GM12864 (cell line): ENCODE data around the gene SEMA6C.

Experiments
- DNase-seq: peaks from one replicate; pipeline ENCODE4 v3.0.0-alpha.2; 2011; ENCODE audit warnings: low read depth
- H3K4me3 ChIP-seq: 2 replicates; pipeline ENCODE4 v1.5.1; 2011; ENCODE audit warnings: mild to moderate bottlenecking, low read depth, low read length, control low read depth
- TF ChIP-seq, protein P1 (sequence below): IDR thresholded peaks from 2 replicates; pipeline ENCODE4 v1.5.1; 2011; ENCODE audit warnings: low read depth, mild to moderate bottlenecking, moderate library complexity, low read length, control low read depth, inconsistent platforms; ENCODE audit errors: missing control alignments

Gene SEMA6C

GRCh38 chr1:151187205-151187604 lies 40.8 kb upstream of the SEMA6C start:
- TF ChIP-seq, protein P1, sequence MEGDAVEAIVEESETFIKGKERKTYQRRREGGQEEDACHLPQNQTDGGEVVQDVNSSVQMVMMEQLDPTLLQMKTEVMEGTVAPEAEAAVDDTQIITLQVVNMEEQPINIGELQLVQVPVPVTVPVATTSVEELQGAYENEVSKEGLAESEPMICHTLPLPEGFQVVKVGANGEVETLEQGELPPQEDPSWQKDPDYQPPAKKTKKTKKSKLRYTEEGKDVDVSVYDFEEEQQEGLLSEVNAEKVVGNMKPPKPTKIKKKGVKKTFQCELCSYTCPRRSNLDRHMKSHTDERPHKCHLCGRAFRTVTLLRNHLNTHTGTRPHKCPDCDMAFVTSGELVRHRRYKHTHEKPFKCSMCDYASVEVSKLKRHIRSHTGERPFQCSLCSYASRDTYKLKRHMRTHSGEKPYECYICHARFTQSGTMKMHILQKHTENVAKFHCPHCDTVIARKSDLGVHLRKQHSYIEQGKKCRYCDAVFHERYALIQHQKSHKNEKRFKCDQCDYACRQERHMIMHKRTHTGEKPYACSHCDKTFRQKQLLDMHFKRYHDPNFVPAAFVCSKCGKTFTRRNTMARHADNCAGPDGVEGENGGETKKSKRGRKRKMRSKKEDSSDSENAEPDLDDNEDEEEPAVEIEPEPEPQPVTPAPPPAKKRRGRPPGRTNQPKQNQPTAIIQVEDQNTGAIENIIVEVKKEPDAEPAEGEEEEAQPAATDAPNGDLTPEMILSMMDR = no peak
- H3K4me3 ChIP-seq = no peak overlapping the region
- DNase-seq = no peak

GRCh38 chr1:151184211-151184610 lies 37.8 kb upstream of the SEMA6C start:
- no peak for DNase-seq
- TF ChIP-seq, protein P1 = no peak
- no peak overlapping the region for H3K4me3 ChIP-seq

- no peak overlapping the region for H3K4me3 ChIP-seq
- TF ChIP-seq, protein P1 = no peak
- no peak for DNase-seq
Measured at GRCh38 chr1:151176514-151177045, 30.1 kb upstream of the SEMA6C start.

DNA sequence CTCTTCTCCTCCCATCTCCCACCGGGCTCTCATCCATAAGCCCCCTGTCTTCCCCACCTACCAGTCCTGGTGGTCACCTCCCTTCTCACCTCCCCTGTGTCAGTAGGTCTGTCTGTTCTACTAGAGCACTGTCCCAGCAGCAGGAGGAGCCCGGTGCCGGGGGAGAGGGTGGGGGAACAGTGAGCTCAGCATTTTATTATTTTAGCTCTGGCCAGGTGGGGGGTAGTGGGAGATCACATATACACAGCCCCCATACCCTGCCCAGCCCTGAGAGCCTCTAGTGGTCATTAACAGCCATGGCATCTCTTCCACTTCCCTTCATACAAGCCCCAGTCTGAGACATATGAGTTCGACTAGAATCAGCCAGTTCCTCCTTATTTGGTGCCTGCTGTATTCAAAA lies 29.4 kb upstream of the SEMA6C start, which contains the start of gene TMOD4:
Gene TMOD4, minus strand, starts transcription at position 119 of the 400 bp plus-strand sequence. CDS start 1,106 bp downstream, outside the sequence.
- no peak for DNase-seq
- no peak within 1 kb of the TSS for H3K4me3 ChIP-seq
- TF ChIP-seq, protein P1 = peak; percentile 63

DNA sequence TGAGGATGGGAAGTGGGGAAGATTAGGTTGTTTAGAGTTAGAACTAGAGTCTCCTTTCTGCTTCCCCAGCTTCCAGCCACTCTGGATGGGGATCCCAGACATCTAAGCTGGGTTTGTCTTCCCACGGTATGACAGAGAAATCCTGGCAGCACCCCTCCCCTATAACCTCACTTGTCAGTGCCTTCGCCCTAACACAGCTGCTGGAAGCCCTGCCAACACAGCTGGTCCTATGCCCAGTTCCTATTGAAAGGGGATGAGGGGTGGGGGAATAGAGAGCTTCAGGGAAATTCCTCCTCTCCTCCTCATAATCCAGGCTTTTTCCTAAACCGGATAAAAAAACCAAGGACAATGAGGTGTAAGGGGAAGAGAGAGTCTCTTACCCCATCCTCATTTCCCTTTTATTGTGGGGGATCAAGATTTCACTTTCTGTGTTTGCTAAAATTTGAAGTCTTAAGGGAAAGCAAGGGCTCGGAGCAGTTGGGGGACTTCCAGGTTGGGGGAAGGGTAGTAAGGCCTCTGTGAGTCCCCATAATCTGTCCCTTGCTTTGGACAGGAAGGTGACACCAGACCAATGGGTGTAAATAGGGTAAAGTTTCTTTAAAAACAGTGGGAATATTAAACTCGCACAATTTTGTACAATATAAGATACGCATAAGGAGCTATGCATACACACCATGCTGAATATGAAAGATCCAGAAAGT lies 28.8 kb upstream of the SEMA6C start:
- H3K4me3 ChIP-seq = no peak overlapping the region
- no peak for DNase-seq
- TF ChIP-seq, protein P1 = no peak

DNA sequence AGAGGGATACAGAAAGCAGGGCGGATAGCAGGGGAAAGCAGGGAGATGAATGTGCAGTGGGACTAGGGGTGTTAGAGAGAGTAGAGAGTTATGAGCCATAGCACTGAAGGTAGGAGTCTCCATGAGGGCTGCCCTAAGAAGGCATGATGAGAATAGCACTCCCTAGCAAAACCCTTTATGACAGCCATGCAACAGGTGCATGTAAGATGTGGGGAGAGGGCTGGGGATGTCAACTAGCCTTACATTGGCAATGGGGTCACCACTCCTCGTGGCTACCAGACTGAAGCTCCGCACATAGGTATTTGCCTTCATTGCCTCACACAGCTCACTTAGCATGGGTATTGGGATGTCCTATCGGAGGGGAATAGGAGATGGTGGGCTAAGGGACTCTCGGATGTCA lies 24.8 kb upstream of the SEMA6C start:
- TF ChIP-seq, protein P1 = no peak
- H3K4me3 ChIP-seq = no peak overlapping the region
- DNase-seq = no peak

DNA sequence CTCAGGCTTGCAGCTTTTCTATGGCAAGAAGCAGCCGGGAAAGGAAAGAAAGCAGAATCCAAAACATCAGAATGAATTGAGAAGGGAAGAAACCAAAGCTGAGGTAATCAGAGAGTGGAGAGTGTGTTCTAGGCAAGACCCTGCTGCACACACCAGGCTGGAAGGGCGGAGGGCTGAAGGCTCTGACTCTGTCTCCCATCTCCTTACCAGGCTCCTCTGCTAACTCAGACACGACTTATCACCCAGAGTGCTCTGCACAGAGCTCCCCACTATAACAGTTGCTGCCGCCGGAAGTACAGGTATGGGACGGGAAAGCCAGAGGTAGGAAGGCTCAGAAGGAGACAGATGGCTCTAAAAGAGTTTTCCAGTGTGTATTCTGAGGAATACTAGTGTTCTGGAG lies 20.7 kb upstream of the SEMA6C start:
- no peak for DNase-seq
- peak overlapping the region; percentile 79 for H3K4me3 ChIP-seq
- TF ChIP-seq, protein P1 = no peak
